ENCODE measurements around the gene FAM181B. TPM values are rescaled to one million over a fixed set of nuclear protein-coding genes. Genes with fewer than 3 reads are reported as not detected.

Gene FAM181B, protein sequence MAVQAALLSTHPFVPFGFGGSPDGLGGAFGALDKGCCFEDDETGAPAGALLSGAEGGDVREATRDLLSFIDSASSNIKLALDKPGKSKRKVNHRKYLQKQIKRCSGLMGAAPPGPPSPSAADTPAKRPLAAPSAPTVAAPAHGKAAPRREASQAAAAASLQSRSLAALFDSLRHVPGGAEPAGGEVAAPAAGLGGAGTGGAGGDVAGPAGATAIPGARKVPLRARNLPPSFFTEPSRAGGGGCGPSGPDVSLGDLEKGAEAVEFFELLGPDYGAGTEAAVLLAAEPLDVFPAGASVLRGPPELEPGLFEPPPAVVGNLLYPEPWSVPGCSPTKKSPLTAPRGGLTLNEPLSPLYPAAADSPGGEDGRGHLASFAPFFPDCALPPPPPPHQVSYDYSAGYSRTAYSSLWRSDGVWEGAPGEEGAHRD
- total RNA-seq: 0.05 and 0.06 TPM in 2 replicates

- no peak for DNase-seq (ENCODE audit: extremely low read depth, low read depth, low spot score)
Observed at GRCh38 chr11:82733444-82734119, at the start of gene FAM181B. TSS of gene FAM181B (minus strand) at chr11:82733864. CDS start at chr11:82733729, 135 bp downstream.

- no peak for DNase-seq (ENCODE audit: extremely low read depth, low read depth, low spot score)
Observed at GRCh38 chr11:82782825-82783374, 49.2 kb upstream of the FAM181B start.

- no peak for DNase-seq (ENCODE audit: extremely low read depth, low read depth, low spot score)
Observed at GRCh38 chr11:82778776-82779175, 45.1 kb upstream of the FAM181B start.

- no peak for DNase-seq (ENCODE audit: extremely low read depth, low read depth, low spot score)
Observed at GRCh38 chr11:82776377-82776776, 42.7 kb upstream of the FAM181B start.

DNA sequence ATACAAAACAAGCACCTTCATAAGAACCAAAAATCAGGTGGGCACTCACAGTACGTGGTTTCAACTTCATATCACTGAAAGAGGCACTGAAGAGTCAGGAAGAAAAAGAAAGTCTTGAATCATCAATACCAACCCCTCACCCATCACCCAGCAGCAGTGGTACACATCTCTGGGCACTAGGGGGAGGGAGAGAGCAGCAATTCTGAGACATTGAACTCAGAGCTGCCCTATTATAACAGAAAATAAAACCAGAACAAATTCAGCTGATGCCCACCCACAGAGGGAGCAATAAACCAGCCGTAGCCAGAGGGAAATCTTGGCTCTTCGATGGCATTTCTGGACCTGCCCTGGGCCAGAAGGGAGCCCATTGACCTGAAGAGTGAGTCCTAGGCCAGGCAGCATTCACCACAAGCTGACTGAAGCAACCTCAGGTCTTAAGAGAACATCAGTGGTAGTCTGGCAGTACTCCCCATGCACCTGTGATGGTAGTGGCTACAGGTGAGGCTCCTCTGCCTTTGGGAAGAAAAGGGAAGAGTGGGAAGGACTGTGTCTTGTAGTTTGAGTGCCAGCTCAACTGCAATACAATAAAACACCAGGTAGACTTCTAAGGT is 42.2 kb upstream of the FAM181B start:
- DNase-seq (ENCODE audit: extremely low read depth, low read depth, low spot score): peak; percentile 55

- no peak for DNase-seq (ENCODE audit: extremely low read depth, low read depth, low spot score)
Observed at GRCh38 chr11:82775218-82775617, 41.6 kb upstream of the FAM181B start.

DNA sequence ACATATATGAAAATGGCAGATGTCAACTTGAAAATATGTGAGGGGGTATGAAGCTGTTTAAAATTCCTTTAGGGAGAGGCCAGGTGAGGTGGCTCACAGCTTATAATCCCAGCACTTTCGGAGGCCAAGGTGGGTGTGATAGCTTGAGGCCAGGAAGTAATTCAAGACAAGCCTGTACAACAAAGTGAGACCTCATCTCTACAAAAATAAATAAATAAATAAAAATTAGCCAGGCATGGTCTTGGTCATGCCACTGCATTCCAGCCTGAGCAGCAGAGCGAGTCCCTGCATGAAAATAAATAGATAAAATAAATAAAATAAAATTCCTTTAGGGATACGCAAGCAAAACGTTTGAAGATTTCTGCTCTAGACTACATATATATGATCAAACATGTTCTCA is 38.1 kb upstream of the FAM181B start:
- DNase-seq (ENCODE audit: extremely low read depth, low read depth, low spot score): no peak

DNA sequence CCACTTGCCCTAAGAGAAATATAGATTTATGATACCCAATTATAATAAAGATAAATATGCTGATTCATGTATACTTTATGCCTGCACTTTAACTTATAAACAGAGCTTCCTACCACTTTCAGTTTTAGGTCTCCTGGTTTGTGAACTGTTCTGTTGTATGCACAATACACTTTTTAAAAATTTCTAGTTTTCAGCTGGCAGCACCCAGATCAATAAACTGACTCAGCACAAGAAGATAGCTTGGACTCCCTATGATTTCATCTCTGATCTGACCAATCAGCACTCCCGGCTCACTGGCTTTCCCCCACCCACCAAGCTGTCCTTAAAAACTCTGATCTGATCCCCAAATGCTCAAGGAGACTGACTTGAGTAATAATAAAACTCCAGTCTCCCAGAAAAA is 33.5 kb upstream of the FAM181B start:
- no peak for DNase-seq (ENCODE audit: extremely low read depth, low read depth, low spot score)

GRCh38 chr11:82765466-82766034 is 31.9 kb upstream of the FAM181B start:
- no peak for DNase-seq (ENCODE audit: extremely low read depth, low read depth, low spot score)

DNA sequence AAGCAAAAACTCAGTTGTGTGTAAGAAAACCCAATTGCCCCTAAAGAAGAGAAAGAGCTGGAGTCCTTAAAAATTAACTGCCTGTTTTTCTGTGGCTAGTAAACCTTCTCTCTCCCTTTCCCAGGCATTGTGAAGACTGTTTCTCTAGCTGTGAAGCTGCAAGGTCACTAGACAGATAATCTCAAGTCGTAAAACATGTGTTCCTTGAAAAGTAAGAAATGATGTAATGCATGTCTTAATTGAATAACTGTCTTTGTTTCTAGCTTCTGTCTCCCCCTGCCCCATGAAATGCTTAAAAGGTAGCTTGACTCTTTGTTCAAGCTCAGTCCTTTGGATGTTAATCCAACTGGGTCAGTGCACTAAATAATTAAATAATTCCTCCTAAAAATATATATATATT is 29.5 kb upstream of the FAM181B start:
- DNase-seq (ENCODE audit: extremely low read depth, low read depth, low spot score): no peak

GRCh38 chr11:82759649-82760048 is 26.0 kb upstream of the FAM181B start:
- no peak for DNase-seq (ENCODE audit: extremely low read depth, low read depth, low spot score)

DNA sequence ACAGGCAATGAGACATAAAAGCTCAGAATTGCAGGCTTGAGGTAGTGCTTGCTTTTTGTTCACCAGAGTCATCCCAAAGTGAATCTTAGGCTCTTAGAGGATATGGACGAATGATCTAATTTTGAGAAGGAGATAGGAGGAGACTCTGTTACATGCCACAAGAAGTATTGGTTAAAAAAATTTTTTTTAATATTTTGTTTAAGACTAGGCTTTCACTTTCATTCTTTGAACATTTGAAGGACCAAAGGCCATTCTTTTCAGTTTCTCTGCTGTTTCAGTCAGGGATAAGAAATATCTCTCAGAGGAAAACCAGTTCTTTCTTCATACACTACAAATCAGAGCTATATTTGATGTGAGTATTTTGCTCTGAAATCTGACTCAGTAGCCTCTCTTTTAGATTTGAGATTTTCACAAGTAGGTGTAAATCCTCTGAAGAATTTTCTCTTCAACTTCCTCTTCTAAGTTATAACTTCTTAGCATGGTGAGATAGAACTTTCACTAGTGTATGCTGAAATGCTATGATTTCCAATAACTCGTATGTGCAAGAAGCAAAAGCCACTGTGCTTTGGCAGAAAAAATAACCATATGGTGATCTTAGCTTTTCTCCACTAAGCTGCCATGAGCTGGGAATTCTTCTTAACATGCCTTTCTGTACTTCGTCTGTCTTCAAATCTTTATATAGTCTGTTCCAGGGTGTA is 24.1 kb upstream of the FAM181B start:
- DNase-seq (ENCODE audit: extremely low read depth, low read depth, low spot score): no peak

DNA sequence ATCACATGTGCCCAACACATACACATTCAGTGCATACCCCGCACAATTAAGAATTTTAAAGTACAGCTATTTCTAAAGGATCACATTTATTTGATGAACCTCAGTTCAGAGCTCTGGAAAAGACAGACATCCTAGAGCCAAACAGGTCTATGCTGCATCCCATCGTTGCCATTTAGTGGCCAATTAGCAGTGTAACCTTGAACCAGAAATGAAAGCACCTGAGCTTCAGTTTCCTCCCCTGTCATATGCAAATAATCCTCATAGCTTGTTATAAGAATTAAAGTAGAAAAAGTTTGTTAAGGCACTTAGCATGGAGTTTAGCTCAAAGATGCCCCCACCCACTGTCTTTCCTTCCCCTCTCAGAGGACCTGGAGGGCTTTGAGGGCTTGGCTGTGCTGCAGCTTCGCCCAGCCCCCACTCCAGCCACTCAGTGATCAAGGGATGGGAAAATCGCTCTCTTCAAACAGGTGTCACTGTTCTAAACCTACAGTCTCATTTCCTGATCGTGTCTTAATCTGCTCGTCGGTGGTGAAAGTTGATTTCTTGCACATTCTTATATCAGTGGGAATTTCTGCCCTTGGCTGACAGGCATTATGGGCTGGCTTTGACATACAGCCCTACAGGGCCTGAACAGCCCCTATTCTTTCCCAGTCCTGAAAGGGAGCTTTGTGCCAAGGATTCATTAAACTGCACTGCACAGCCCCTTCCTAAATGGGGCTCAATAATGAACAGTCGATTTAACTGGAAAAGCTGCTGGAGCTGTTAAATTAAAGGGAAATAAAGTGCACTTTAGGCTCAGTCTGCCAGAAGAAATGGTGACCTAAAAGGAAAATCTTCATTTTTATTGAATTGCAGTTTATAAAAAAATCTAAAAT is 23.3 kb upstream of the FAM181B start:
- DNase-seq (ENCODE audit: extremely low read depth, low read depth, low spot score): no peak

- DNase-seq (ENCODE audit: extremely low read depth, low read depth, low spot score): no peak
Observed at GRCh38 chr11:82754410-82754809, 20.7 kb upstream of the FAM181B start.

- DNase-seq (ENCODE audit: extremely low read depth, low read depth, low spot score): no peak
Observed at GRCh38 chr11:82753921-82754320, 20.3 kb upstream of the FAM181B start.

DNA sequence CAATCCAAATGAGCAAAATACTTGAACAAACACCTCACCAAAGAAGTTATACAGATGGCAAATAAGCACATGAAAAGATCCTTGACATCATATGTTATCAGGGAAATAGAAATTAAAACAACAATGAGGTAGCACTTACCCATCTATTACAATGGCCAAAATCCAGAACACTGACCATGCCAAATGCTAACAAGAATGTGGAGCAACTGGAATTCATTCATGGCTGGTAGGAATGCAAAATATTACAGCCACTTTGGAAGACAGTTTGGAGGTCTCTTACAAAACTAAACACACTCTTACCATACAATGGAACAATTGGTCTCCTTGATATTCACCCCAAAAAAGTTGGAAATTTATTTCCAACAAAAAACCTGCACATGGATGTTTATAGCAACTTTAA is 19.1 kb upstream of the FAM181B start:
- DNase-seq (ENCODE audit: extremely low read depth, low read depth, low spot score): no peak

DNA sequence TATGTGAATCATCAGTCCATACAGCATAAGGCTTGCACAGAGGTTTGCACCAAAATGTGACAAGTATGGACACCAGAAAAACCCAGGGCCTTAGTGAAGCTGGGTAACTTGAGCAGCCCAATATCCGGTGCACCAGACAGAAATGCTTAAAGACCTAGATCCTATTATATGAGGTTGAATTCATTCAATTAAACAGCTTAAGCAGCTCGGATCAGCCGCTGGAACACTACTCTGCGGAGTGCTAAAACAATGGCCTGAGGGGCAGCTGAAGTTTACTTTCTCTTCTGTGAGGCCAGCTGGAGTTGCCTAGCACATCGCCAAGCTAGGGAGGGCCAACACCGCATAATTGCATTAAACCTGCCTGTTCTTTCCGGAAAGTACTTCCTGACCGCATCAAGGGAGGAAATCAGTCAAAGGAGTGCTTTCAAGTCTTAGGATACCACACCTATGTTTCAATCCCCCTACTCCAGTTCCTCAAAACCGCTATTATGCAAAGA is 17.0 kb upstream of the FAM181B start:
- DNase-seq (ENCODE audit: extremely low read depth, low read depth, low spot score): no peak

DNA sequence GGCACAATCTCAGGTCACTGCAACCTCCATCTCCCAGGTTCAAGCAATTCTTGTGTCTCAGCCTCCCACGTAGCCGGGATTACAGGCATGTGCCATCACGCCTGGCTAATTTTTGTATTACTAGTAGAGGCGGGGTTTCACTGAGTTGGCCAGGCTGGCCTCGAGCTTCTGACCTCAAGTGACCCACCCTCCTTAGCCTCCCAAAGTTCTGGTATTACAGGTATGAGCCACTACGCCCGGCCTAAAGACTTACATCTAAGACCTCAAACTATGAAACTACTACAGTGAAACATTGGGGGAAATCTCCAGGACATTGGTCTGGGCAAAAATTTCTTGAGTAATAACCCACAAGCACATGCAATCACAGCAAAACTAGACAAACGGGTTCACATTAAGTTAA is 13.8 kb upstream of the FAM181B start:
- no peak for DNase-seq (ENCODE audit: extremely low read depth, low read depth, low spot score)

DNA sequence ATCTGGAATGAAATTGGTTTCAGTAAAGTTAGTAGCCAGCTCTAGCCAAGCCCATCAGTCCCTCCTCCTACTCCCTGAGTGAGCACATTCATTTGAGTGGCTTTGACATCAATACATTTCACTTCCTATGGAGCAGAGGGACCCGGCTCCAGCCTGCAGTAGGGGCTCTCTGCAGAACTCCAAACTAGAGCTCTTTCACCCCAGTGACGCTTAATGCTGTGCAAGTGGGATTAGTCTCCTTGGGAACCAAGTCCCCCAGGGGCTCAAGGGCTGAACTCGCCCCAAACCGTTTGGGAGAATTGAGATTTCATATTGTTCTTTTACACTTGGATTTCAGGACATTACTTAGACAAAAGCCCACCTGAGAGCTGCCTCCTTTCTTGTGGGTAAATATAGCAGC is 4.4 kb upstream of the FAM181B start:
- no peak for DNase-seq (ENCODE audit: extremely low read depth, low read depth, low spot score)

Data from glomerular endothelial cell (primary cell).